GM12892 (cell line): Measurements from ENCODE around the gene LMBRD1.

ENCODE experiments used
- POLR2A ChIP-seq: IDR thresholded peaks from 2 replicates; pipeline ENCODE4 v1.6.1; 2011; ENCODE audit warnings: low read depth, low read length, control low read depth
- POLR2AphosphoS5 ChIP-seq: IDR thresholded peaks from 2 replicates; pipeline ENCODE4 v1.6.1; 2011; ENCODE audit warnings: low read depth, low read length, control low read depth
- TAF1 ChIP-seq: IDR thresholded peaks from 2 replicates; pipeline ENCODE4 v1.6.1; 2011; ENCODE audit warnings: low read depth, mild to moderate bottlenecking, control low read depth, low read length, borderline replicate concordance

DNA sequence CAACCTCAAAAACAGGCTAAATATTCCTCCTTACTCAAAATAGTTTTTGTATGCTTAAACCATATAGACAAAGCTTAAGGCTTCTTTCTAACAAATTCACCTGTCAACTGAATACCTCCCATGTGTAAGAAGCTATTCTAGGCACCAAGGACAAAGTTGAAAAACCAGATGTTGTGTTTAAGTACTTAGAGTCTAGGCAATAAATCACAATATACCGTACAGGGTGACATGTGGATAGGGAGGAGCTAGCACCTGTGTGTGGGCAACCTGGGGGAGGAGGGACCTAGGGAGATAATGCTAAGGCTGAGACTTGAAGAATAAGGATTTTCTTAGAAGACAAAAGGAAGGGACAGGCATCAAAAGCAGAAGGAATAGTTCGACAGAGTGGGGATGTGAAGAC, 123.5 kb downstream of the LMBRD1 start:
- TF ChIP-seq POLR2AphosphoS5 (no peak), POLR2A (no peak), TAF1 (no peak)
